ENCODE results near the gene ARHGEF17.
A peak's percentile ranks its signal among the peaks of the same experiment; 100 is the strongest.

The ARHGEF17 gene

DNA sequence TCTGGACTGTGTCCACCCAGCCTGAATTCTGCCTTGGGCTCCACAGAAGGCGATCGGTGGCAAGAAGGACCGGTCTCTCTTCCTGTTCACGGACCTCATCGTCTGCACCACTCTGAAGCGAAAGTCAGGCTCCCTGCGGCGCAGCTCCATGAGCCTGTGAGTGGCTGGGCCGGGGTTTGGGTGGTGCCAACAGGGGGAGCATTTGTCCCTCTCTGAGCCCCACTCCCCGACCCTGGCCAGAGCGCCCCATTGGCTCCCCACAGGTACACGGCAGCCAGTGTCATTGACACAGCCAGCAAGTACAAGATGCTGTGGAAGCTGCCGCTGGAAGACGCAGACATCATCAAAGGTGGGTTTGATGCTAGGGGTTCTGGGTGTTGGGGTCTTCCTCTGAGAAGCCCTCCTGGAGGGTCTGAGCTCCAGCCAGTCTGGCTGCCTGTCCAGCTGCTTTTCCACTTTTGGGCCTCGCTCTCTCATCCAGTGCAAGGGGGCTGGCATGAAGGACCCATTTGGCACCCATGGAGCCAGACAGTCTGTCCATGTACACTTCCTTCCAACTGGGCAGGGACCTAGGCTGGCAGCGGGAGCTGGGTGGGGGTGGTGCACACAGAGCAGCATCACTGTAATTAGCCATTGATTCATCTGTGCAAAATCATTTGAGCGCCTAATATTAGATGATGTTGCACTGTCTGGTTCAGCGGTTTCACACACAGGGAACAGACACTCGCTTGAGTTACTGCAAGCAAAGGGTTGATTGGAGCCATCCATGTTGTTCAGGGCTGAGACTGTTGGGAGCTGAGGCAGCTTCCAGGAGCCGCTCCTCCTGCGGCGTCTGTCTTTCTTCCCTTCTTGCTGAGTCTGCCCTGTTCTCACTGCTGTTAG, 49.1 kb downstream of the ARHGEF17 start:
- H3K36me3 ChIP-seq (ENCODE audit: insufficient read depth, low read length): peaks cover 73% of the 10 kb centered on the region
- H3K27me3 ChIP-seq (ENCODE audit: control insufficient read depth in 1 of 2, insufficient read depth in 2 of 2, low read length in 2 of 2): no peaks in the 10 kb centered on the region
- no peak overlapping the region for H3K9ac ChIP-seq (ENCODE audit: low read length)
- H3K4me3 ChIP-seq (ENCODE audit: low read depth in 1 of 2, low read length in 2 of 2): no peak overlapping the region
- no peaks in the 10 kb centered on the region for H3K9me3 ChIP-seq (ENCODE audit: low read length)
- no peak overlapping the region for H3K27ac ChIP-seq (ENCODE audit: low read depth, low read length)
- H3K4me1 ChIP-seq (ENCODE audit: insufficient read depth, low read length): no peaks in the 10 kb centered on the region

DNA sequence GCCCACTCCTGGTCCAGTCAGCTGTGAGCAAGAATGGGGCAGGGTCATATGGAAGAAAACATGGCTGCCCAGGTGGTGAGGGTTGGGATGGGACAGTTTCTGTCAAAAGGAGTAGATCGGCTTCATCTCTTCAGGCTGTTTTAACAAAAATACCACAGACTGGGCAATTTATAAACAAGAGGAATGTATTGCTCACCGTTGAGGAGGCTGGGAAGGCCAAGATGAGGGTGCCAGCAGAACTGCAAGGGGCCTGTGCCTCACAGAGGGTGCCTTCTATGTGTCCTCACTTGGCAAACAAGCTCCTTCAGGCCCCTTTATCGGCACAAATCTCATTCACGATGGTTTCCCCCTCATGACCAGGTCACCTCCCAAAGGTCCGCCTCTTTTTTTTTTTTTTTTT, 50.0 kb downstream of the ARHGEF17 start:
- no peak overlapping the region for H3K4me3 ChIP-seq (ENCODE audit: low read depth in 1 of 2, low read length in 2 of 2)
- no peaks in the 10 kb centered on the region for H3K4me1 ChIP-seq (ENCODE audit: insufficient read depth, low read length)
- no peak overlapping the region for H3K9ac ChIP-seq (ENCODE audit: low read length)
- no peaks in the 10 kb centered on the region for H3K9me3 ChIP-seq (ENCODE audit: low read length)
- no peaks in the 10 kb centered on the region for H3K27me3 ChIP-seq (ENCODE audit: control insufficient read depth in 1 of 2, insufficient read depth in 2 of 2, low read length in 2 of 2)
- H3K27ac ChIP-seq (ENCODE audit: low read depth, low read length): no peak overlapping the region
- peaks cover 76% of the 10 kb centered on the region for H3K36me3 ChIP-seq (ENCODE audit: insufficient read depth, low read length)

DNA sequence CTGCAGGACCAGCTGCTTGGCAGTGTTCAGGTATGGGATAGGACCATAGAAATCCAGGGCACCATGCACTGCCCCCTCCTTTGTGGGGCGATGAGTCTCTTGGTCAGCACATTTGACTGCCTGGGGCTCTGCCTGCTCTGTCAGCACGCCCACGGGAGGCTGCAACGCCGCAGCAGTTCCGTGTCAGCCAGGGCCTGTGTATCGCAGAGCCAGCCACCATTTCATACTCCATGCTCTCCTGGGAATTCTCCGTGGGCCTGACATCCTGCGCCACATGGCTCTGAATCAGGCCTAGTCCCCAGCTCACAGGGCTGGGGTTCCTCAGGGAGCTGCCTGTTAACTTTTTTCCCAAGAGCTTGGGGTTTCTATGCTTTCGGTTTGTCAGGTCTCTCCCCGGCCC, 51.3 kb downstream of the ARHGEF17 start:
- Histone ChIP-seq H3K9ac (ENCODE audit: low read length) (no peak overlapping the region), H3K4me3 (ENCODE audit: low read depth in 1 of 2, low read length in 2 of 2) (no peak overlapping the region), H3K9me3 (ENCODE audit: low read length) (no peaks in the 10 kb centered on the region), H3K36me3 (ENCODE audit: insufficient read depth, low read length) (peaks cover 83% of the 10 kb centered on the region), H3K4me1 (ENCODE audit: insufficient read depth, low read length) (no peaks in the 10 kb centered on the region), H3K27ac (ENCODE audit: low read depth, low read length) (no peak overlapping the region), H3K27me3 (ENCODE audit: control insufficient read depth in 1 of 2, insufficient read depth in 2 of 2, low read length in 2 of 2) (no peaks in the 10 kb centered on the region)

DNA sequence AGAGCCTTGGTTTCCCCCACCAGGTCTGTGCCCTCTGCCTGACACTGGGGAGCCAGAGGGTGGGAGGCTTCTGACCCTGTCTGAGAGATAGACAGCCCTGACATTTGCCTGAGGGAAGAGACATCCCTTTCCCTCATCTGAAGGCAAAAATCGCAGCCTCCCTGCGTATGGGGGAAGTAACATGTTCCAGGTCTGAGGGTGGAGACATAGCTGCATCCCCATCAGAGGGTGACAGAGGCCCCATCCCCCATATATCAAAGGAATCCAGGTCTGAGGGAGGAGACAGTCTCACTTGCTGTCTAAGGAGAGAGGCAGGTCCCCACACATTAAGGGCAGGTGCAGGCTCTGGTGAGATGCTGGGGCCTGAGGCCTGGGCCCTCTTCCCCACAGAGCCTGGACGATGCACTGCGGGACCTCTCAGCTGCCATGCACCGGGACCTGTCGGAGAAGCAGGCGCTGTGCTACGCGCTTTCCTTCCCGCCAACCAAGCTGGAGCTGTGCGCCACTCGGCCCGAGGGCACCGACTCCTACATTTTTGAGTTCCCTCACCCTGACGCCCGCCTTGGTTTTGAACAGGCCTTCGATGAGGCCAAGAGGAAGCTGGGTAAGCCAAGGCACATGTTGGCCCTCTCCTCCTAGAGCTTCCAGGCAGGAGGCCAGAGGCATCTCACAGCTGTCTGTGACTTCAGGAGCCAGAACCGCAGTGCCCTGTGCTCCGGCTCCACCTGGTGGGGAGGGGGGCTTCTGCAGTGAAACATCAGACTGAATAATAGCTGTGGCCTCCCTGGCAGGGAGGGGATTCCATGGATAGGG, 52.1 kb downstream of the ARHGEF17 start:
- H3K9me3 ChIP-seq (ENCODE audit: low read length): no peaks in the 10 kb centered on the region
- no peaks in the 10 kb centered on the region for H3K4me1 ChIP-seq (ENCODE audit: insufficient read depth, low read length)
- H3K27me3 ChIP-seq (ENCODE audit: control insufficient read depth in 1 of 2, insufficient read depth in 2 of 2, low read length in 2 of 2): no peaks in the 10 kb centered on the region
- no peak overlapping the region for H3K4me3 ChIP-seq (ENCODE audit: low read depth in 1 of 2, low read length in 2 of 2)
- H3K9ac ChIP-seq (ENCODE audit: low read length): no peak overlapping the region
- H3K36me3 ChIP-seq (ENCODE audit: insufficient read depth, low read length): peaks cover 89% of the 10 kb centered on the region
- peak overlapping the region; percentile 38 for H3K27ac ChIP-seq (ENCODE audit: low read depth, low read length)

DNA sequence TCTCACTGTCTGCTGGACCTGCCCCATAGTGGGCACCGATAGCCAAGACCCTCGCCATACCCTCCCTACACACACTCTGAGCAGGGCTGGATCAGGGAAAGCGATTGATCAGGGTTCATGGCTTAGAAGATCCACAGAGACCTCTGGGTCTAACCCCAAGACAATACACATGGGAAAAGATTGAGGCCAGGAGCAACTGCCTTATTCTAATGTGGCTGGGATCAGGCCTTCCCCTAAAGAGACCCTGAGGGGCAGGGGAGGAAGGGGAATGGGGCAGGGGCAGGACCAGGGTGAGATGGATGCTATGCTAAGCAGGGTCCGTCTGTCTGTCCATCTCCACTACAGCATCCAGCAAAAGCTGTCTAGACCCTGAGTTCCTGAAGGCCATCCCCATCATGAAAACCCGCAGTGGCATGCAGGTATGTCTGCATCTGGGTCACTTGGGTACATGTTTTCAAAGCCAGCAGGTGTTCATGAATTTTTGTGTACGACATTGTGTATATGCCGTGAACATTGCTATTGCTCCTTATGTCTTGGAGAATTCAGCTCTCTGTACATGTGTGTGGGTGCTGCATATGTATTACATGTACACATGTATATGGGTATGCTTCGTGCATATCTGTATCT, 52.8 kb downstream of the ARHGEF17 start:
- H3K9me3 ChIP-seq (ENCODE audit: low read length): no peaks in the 10 kb centered on the region
- H3K27ac ChIP-seq (ENCODE audit: low read depth, low read length): no peak overlapping the region
- H3K27me3 ChIP-seq (ENCODE audit: control insufficient read depth in 1 of 2, insufficient read depth in 2 of 2, low read length in 2 of 2): no peaks in the 10 kb centered on the region
- no peaks in the 10 kb centered on the region for H3K4me1 ChIP-seq (ENCODE audit: insufficient read depth, low read length)
- H3K4me3 ChIP-seq (ENCODE audit: low read depth in 1 of 2, low read length in 2 of 2): no peak overlapping the region
- H3K36me3 ChIP-seq (ENCODE audit: insufficient read depth, low read length): peaks cover 93% of the 10 kb centered on the region
- H3K9ac ChIP-seq (ENCODE audit: low read length): no peak overlapping the region

DNA sequence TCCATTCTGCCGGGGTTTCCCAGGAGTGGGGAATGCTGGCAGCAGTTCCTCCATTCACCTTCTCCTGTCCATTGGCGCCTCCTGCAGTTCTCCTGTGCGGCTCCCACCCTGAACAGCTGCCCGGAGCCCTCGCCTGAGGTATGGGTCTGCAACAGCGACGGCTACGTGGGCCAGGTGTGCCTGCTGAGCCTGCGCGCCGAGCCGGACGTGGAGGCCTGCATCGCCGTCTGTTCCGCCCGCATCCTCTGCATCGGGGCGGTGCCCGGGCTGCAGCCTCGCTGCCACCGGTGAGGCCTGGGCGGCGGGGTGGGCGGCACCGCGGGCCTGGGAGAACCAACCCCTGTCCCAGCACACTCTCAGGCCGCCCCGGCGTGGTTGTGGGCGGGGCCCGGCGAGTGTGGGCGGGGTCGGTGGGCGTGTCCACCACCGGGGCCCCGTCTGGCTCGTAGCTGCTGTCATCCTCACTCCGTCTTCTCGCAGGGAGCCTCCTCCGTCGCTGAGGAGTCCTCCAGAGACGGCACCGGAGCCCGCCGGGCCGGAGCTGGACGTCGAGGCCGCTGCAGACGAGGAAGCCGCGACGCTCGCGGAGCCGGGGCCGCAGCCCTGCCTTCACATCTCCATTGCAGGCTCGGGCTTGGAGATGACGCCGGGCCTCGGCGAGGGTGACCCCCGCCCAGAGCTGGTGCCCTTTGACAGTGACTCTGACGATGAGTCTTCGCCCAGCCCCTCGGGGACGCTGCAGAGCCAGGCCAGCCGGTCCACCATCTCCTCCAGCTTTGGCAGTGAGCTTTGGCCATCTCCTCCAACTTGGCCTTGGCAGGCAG, 54.1 kb downstream of the ARHGEF17 start:
- no peak overlapping the region for H3K27ac ChIP-seq (ENCODE audit: low read depth, low read length)
- no peaks in the 10 kb centered on the region for H3K4me1 ChIP-seq (ENCODE audit: insufficient read depth, low read length)
- H3K4me3 ChIP-seq (ENCODE audit: low read depth in 1 of 2, low read length in 2 of 2): no peak overlapping the region
- H3K9me3 ChIP-seq (ENCODE audit: low read length): no peaks in the 10 kb centered on the region
- no peaks in the 10 kb centered on the region for H3K27me3 ChIP-seq (ENCODE audit: control insufficient read depth in 1 of 2, insufficient read depth in 2 of 2, low read length in 2 of 2)
- peaks cover 92% of the 10 kb centered on the region for H3K36me3 ChIP-seq (ENCODE audit: insufficient read depth, low read length)
- no peak overlapping the region for H3K9ac ChIP-seq (ENCODE audit: low read length)

DNA sequence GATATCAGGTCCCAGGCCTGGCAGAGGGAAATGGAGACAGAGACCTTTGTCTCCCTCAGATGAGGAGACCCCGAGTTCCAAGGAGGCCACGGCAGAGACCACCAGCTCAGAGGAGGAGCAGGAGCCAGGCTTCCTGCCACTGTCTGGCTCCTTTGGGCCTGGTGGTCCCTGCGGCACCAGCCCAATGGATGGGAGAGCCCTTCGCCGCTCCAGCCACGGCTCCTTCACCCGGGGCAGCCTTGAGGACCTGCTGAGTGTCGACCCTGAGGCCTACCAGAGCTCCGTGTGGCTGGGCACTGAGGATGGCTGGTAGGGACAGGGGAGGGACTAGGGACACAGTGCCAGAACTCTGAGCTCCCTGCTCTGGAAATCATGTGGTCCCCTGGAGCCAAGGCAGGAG, 55.1 kb downstream of the ARHGEF17 start:
- Histone ChIP-seq H3K27ac (ENCODE audit: low read depth, low read length) (no peak overlapping the region), H3K27me3 (ENCODE audit: control insufficient read depth in 1 of 2, insufficient read depth in 2 of 2, low read length in 2 of 2) (no peaks in the 10 kb centered on the region), H3K36me3 (ENCODE audit: insufficient read depth, low read length) (peaks cover 83% of the 10 kb centered on the region), H3K9me3 (ENCODE audit: low read length) (no peaks in the 10 kb centered on the region), H3K4me3 (ENCODE audit: low read depth in 1 of 2, low read length in 2 of 2) (no peak overlapping the region), H3K9ac (ENCODE audit: low read length) (no peak overlapping the region), H3K4me1 (ENCODE audit: insufficient read depth, low read length) (no peaks in the 10 kb centered on the region)

DNA sequence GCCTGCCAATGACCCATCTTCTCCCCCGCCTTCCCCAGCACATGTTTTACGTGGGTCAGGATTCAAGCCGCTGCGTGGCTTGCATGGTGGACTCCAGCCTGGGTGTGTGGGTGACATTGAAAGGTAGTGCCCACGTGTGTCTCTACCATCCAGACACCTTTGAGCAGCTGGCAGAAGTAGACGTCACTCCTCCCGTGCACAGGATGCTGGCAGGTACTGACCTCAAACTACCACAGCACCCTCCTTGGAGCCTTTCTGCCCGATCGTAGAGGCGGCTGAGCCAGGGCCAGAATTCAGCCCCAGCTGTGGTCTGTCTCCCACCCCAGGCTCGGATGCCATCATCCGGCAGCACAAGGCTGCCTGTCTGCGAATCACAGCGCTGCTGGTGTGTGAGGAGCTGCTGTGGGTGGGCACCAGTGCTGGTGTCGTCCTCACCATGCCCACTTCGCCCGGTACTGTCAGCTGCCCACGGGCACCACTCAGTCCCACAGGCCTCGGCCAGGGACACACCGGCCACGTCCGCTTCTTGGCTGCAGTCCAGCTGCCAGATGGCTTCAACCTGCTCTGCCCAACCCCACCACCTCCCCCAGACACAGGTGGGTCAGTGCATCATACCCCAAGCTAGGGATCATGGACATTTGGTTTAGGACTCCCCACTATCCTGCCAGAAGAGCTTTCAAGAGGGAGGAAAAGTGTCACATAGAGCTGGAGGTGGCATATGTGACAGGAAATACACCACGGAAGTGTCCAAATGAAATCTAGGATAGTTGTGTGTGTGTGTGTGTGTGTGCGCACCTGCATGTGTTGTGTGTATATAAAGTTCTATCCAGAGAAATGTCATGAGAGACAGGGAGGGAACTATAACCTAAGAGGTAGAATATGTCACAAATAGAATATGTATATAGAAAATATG, 57.5 kb downstream of the ARHGEF17 start:
- no peak overlapping the region for H3K4me3 ChIP-seq (ENCODE audit: low read depth in 1 of 2, low read length in 2 of 2)
- H3K9me3 ChIP-seq (ENCODE audit: low read length): no peaks in the 10 kb centered on the region
- H3K4me1 ChIP-seq (ENCODE audit: insufficient read depth, low read length): no peaks in the 10 kb centered on the region
- peaks cover 73% of the 10 kb centered on the region for H3K36me3 ChIP-seq (ENCODE audit: insufficient read depth, low read length)
- no peak overlapping the region for H3K27ac ChIP-seq (ENCODE audit: low read depth, low read length)
- no peak overlapping the region for H3K9ac ChIP-seq (ENCODE audit: low read length)
- H3K27me3 ChIP-seq (ENCODE audit: control insufficient read depth in 1 of 2, insufficient read depth in 2 of 2, low read length in 2 of 2): no peaks in the 10 kb centered on the region

DNA sequence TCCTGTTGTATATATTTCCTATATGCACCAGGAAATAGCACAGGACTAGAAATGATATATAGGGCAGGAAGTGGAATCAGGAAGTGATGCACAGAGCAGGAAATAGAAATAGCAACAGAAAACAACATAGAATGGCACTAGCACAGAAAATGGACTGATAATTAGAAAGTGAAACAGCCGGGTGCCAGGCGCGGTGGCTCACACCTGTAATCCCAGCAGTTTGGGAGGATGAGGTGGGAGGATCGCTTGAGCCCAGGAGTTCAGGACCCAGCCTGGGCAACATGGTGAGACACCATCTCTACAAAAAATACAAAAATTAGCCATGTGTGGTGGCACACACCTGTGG, 58.2 kb downstream of the ARHGEF17 start:
- peaks cover 67% of the 10 kb centered on the region for H3K36me3 ChIP-seq (ENCODE audit: insufficient read depth, low read length)
- H3K27me3 ChIP-seq (ENCODE audit: control insufficient read depth in 1 of 2, insufficient read depth in 2 of 2, low read length in 2 of 2): no peaks in the 10 kb centered on the region
- H3K27ac ChIP-seq (ENCODE audit: low read depth, low read length): no peak overlapping the region
- H3K9me3 ChIP-seq (ENCODE audit: low read length): no peaks in the 10 kb centered on the region
- no peak overlapping the region for H3K9ac ChIP-seq (ENCODE audit: low read length)
- no peaks in the 10 kb centered on the region for H3K4me1 ChIP-seq (ENCODE audit: insufficient read depth, low read length)
- H3K4me3 ChIP-seq (ENCODE audit: low read depth in 1 of 2, low read length in 2 of 2): no peak overlapping the region

DNA sequence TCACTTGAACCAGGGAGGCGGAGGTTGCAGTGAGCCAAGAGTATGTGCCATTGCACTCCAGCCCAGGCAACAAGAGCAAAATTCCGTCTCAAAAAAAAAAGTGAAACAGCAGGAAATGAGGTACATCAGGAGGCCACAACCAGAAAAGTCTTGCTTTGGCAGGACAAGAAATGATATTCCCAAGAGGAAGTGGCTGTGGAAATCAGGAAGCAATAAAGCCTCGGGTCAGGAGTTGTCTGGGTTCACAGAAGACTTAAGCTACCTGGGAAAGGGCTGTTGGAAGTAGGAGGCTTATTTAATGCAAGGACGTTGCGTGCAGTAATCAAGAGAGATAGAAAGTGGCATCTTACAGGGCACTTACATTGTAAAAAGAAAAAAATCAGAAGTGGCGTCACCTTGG, 58.9 kb downstream of the ARHGEF17 start:
- Histone ChIP-seq H3K27me3 (ENCODE audit: control insufficient read depth in 1 of 2, insufficient read depth in 2 of 2, low read length in 2 of 2) (no peaks in the 10 kb centered on the region), H3K9me3 (ENCODE audit: low read length) (no peaks in the 10 kb centered on the region), H3K4me3 (ENCODE audit: low read depth in 1 of 2, low read length in 2 of 2) (no peak overlapping the region), H3K36me3 (ENCODE audit: insufficient read depth, low read length) (peaks cover 60% of the 10 kb centered on the region), H3K27ac (ENCODE audit: low read depth, low read length) (no peak overlapping the region), H3K9ac (ENCODE audit: low read length) (no peak overlapping the region), H3K4me1 (ENCODE audit: insufficient read depth, low read length) (no peaks in the 10 kb centered on the region)

All from muscle layer of colon (tissue), 2 donors.